GM18505 (cell line): ENCODE measurements around the gene RPS13.
"Not testable (repeated sequence)": the region's sequence is repeated elsewhere in the genome, so short reads cannot be mapped to it uniquely, and the experiment has no call there.

ENCODE experiments used
- ATAC-seq: cut with Tn5 transposase; IDR thresholded peaks from one replicate; pipeline ENCODE4 v1.9.1; 2021; ENCODE audit not compliant: unreplicated experiment
- POLR2A ChIP-seq: IDR thresholded peaks from 4 replicates; pipeline ENCODE4 v1.6.1; 2011; ENCODE audit warnings: borderline replicate concordance; ENCODE audit not compliant: insufficient read depth, insufficient read length; ENCODE audit errors: extremely low read depth

The RPS13 gene

DNA sequence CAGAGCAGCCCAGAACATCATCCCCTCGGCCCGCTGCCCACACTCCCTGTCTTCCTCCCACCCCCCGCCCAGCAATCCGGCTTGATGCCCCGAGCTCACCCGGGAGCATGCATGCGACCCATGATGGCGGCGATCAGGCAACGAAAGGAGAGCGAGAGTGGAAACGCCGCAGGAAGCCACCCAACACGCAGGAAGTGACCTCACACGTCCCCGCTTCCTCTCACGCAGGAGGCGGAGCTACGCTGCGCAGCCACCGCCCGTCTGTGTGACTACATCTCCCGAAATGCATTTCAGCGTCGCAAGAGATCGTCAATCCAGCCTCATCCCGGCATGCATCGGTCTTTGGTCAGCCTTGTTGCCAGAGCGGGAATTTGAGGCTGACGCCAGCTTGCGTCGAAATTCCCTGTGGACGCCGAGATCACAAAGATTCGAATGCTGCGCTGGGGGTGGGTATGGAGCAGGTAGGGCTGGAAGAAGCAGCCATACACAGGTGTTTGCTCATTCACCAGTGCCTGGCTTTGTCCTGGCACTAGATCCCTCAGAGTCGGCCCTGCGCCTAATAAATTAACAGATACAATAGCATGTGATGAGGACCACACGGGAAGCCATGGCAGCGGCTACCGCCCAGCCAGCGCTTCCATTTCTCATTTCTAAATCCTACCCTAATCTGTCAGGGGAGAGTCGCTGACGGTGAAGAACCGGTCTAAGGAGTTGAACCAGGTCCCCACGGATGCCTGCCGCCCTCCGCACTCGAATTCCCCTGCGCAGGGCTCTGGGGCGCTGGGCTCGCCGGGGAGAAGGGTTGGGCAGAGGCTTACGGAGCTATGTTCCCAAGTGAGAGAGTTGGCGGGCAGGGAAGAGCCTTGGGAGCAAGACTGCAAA is at the start of gene RPS13:
TSS of gene RPS13 (minus strand) at position 148 of the 882 bp plus-strand sequence. CDS start at position 122, 26 bp downstream.
- peak; percentile 97 for TF ChIP-seq POLR2A
- ATAC-seq = peak; percentile 96

DNA sequence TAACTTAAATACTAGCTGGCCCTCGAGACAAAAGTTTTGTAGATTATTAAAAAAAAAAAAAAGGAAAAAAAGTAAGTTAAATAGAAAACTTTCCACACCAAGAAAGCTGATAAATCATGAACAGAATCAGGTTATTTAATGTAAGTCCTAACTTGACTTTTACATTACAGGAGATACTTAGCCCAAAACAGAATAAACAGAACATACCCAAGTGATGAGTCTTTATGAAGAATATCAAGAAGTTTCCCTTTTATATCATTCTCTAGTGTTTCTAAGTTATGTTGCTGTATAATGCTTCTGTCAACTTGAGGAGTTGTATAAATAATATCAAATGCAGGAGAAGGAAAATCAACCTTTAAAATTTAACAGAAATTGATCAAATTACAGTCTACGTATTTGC is 44.5 kb upstream of the RPS13 start:
- ATAC-seq = no peak

DNA sequence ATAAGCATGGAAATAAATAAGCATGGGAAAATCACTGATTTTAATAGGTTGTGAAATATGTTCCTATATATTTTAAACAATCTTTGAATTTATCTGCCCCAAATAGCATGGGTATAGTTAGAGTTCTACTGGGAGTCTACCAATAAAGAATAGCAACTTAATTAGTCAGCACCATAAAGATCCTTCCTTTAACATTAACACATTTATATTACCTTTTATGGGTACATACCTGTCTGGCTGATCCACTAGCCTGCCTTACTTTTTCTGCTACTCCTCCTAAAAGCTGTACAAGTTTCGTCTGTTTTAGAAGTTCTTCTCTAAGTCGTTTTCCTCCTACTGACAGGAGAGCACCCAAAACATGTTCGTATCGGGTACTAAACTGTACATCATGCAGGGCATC is 39.8 kb upstream of the RPS13 start:
- ATAC-seq = no peak
- no peak for TF ChIP-seq POLR2A

More for the DNA sequence above, 44.5 kb upstream of the RPS13 start:
- TF ChIP-seq POLR2A = no peak

DNA sequence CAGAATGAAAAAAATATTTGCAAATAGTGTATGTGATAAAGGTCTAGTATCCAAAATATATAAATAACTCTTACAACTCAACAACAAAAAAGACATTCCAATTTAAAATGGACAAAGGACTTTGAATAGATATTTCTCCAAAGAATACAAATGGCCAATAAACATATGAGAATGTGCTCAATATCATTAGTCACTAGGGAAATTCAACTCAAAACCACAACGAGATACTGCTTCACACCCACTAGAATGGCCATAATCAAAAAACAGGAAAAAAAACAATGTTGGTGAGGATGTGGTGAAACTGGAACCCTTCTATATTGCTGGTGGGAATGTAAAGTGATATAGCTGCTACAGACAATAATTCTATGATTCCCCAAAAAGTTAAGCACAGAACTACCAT is 38.6 kb upstream of the RPS13 start:
- no peak for ATAC-seq
- TF ChIP-seq POLR2A = no peak

DNA sequence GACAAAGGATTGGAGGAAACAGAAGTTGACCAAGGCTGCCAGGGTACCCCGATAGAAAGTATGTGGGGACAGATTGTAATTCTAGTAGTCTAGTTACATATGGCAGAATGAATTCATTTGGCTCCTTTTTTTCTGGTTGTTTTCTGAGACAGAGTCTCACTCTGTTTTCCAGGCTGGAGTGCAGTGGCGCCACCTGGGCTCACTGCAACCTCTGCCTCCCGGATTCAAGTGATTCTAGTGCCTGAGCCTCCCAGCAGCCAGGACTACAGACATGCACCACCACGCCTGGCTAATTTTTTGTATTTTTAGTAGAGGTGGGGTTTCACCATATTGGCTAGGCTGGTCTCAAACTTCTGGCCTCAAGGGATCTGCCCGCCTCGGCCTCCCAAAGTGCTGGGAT is 30.3 kb upstream of the RPS13 start:
- ATAC-seq = not testable (repeated sequence)

DNA sequence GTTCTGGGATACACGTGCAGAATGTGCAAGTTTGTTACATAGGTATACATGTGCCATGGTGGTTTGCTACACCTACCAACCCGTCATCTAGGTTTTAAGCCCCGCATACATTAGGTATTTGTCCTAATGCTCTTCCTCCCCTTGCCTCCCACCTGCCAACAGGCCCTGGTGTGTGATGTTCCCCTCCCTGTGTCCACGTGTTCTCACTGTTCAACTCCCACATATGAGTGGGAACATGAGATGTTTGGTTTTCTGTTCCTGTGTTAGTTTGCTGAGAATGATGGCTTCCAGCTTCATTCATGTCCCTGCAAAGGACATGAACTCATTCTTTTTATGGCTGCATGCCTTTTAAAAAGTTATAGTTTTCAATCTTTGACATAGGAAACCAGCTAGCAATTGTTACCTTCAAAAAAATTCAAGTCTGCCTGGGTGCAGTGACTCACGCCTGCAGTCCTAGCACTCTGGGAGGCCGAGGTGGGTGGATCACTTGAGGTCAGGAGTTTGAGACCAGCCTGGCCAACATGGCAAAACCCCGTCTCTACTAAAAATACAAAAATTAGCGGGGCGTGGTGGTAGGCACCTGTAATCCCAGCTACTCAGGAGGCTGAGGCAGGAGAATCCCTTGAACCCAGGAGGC is 28.1 kb upstream of the RPS13 start:
- ATAC-seq = not testable (repeated sequence)

DNA sequence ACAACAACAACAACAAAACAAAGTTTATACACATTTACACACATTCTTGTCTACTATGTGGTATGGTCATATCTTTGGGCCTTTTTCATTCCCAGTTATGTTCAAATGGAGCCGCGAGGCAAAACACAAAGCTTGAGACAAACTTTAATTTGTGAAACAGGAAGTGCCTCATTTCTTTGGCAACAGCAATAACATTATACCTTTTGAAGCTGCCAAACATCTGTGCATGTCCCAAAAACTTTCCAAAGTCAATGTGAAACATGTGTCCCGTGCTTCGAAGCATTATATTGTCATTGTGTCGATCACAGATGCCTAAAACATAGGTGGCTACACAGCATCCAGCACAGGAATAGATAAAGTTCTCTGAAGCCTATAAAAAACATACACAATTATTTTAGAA is 25.0 kb upstream of the RPS13 start:
- no peak for TF ChIP-seq POLR2A
- no peak for ATAC-seq

DNA sequence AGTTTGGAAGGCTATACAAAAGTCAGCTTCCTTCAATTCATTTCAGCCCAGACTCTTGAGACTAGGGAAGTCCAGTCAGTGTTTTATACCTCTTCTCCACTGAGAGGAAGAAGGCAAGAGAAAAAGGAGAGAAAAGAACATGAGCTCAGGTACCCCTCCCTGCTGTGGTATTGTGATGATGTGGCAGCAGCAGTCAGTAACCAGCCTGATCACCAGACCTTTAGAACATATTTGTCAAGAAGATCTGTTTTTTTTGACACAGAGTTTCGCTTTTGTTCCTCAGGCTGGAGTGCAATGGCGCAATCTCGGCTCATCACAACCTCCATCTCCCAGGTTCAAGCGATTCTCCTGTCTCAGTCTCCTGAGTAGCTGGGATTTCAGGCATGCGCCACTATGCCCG is 21.2 kb upstream of the RPS13 start:
- ATAC-seq = no peak
- TF ChIP-seq POLR2A = no peak

DNA sequence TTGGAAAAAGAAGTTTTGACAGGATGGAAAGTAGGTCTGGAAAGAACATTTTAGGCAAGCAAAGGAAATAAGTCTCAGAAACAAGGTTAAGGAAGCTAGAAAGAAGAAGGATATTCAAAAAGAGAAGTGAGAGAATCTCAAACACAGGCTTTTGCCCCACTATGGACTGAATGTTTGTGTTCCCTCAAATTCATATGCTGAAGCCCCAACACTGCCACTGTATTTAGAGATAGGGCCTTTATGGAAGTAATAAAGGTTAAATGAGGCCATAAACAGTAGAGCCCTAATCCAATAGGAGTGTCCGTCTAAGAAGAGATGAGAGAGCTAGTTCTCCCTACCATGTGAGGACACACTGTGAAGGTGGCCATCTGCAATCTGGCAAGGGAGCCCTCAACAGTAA is 20.6 kb upstream of the RPS13 start:
- no peak for ATAC-seq
- no peak for TF ChIP-seq POLR2A

DNA sequence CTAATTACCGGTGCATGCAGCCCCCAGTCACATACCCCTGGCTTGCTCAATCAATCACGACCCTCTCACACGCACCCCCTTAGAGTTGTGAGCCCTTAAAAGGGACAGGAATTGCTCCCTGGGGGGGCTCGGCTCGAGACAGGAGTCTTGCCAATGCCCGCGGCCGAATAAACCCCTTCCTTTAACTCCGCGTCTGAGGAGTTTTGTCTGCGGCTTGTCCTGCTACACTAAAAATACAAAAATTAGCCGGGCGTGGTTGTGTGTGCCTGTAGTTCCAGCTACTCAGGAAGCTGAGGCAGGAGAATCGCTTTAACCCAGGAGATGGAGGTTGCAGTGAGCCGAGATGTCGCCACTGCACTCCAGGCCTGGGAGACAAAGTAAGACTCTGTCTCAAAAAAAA is 8.5 kb upstream of the RPS13 start:
- ATAC-seq = not testable (repeated sequence)

DNA sequence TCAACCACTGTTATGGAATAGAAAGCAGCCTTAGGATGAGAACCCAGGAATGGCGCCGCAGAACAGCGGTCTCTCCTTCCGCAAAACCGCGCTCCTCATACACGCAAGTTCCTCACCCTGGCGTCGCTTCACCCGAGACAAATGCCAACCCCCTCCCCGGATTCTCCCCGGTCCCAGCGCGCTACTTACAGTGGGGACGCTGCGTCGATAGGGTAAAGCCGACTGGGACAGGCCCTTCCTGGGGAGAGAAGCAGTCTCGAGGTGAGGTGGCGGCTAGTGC is 287 bp downstream of the RPS13 start:
- ATAC-seq = peak; percentile 9
- TF ChIP-seq POLR2A = no peak

DNA sequence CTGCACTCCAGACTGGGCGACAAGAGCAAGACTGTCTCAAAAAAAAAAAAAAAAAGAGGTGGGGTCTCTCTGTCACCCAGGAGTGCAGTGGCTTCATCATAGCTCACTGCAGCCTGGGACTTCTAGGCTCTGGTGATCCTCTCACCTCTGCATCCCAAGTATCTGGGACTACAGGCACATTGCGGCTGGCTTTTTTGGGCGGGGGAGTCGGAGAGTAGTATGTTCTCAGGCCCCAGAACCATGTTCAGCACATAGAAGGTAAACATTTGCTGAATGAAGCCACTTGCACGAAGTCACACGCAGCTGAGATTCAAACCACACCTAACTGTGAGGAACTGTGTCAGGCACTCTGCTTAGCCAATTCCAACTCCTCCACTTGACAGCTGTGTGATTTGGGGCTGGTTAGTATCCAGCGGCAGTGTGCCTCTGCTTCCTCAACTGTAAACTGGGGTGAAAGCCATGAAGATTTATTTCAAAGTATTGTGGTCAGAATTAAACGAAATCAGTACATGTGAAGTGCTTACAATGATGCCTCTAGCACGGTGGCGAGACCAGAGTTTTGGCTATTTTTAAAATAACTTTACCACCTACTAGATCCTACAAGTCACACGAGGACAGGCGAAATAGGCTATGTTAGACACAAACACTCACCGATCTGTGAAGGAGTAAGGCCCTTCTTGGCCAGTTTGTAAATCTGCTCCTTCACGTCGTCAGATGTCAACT is 789 bp downstream of the RPS13 start:
- no peak for ATAC-seq
- no peak for TF ChIP-seq POLR2A

DNA sequence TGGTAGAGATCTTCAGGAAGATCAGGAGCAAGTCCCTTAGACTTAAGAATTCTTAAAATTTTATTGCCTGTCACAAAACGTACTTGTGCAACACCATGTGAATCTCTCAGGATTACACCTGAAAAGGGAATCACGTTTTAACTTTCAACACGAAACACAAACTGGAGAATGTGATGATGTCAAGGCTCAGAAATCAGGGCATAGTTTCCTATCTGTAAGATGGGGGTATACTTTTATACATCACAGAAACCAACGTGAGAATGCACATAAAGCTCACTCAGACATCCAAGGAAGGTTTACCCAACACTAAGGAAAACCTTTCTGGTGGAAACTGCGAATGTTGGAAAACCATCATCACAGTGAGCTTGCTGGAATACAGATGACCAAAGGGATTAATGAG is 2.0 kb downstream of the RPS13 start:
- no peak for ATAC-seq

DNA sequence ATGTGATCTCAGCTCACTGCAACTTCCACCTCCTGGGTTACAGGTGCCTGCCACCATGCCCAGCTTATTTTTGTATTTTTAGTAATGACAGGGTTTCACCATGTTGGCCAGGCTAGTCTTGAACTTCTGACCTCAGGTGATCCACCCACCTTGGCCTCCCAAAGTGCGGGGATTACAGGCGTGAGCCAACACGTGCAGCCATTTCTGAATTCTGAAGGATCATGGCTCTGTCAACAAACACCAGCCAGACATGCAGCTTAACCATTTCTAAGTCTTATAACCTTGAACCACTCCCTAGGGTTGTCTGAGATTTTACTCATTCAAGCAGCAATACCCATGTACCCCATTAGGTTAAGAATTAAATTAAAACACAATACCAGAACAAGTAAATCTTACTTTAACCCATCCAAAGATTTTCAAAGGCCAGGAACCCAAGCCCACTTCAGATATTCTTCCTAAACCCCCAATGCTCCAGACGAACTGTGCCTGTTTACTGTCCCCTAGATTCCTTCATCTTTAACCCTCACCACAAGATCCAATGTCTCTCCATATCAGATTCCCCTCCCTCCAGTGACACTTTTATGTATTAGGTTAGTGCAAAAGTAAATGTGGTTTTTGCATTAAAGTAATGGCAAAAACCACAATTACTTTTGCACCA is 4.0 kb downstream of the RPS13 start:
- peak; percentile 32 for TF ChIP-seq POLR2A
- ATAC-seq = no peak

More for the DNA sequence above, 2.0 kb downstream of the RPS13 start:
- no peak for TF ChIP-seq POLR2A
